IPS-18a (cell line): Measurements from ENCODE around the gene BHLHE40.

Experiments
- H3K27ac ChIP-seq: one replicate; pipeline ENCODE4 v1.5.1; 2013; ENCODE audit warnings: low read length
- H3K27me3 ChIP-seq: one replicate; pipeline ENCODE4 v1.6.1; 2013; ENCODE audit warnings: mild to moderate bottlenecking, low read length; ENCODE audit not compliant: control insufficient read depth, insufficient read depth
- H3K36me3 ChIP-seq: one replicate; pipeline ENCODE4 v1.6.1; 2013; ENCODE audit warnings: low read depth, low read length; ENCODE audit not compliant: control insufficient read depth
- H3K4me1 ChIP-seq: one replicate; pipeline ENCODE4 v1.6.1; 2013; ENCODE audit warnings: low read depth, low read length; ENCODE audit not compliant: control insufficient read depth
- H3K4me3 ChIP-seq: one replicate; pipeline ENCODE4 v1.5.1; 2013; ENCODE audit warnings: low read length
- H3K9ac ChIP-seq: one replicate; pipeline ENCODE4 v1.6.1; 2013; ENCODE audit warnings: mild to moderate bottlenecking, low read length, moderate library complexity
- H3K9me3 ChIP-seq: one replicate; pipeline ENCODE4 v1.6.1; 2013; ENCODE audit warnings: low read depth, low read length; ENCODE audit not compliant: control insufficient read depth

Gene BHLHE40

GRCh38 chr3:4979428-4980228 is at the start of gene BHLHE40:
TSS of gene BHLHE40 (plus strand) at chr3:4979437. CDS start at chr3:4979719, 282 bp downstream.
- peak within 1 kb of the TSS; percentile 51 for H3K9ac ChIP-seq
- peak within 1 kb of the TSS; percentile 62 for H3K4me3 ChIP-seq
- H3K27me3 ChIP-seq, result peaks cover 54% of the 10 kb centered on the region
- peaks cover 10% of the 10 kb centered on the region for H3K4me1 ChIP-seq
- no peaks in the 10 kb centered on the region for H3K9me3 ChIP-seq
- H3K36me3 ChIP-seq, result no peaks in the 10 kb centered on the region
- H3K27ac ChIP-seq, result no peak within 1 kb of the TSS

DNA sequence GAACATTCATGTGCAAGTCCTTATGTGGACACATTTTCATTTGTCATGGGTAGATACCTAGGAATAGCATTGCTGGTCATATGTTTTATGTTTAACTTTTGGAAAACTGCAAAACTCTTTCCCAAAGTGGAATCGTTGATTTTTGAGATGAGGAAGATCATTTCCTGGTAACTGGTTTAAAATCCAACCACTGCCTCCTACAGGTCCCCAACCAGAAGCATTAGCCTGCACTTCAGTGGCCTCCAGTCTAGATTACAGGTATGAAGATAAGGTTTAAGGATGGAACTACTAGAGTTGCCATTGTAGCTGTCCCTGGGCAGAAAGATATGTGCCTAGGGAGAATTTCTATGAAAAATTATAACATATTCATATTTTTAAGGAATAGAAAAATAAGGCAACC is 48.7 kb upstream of the BHLHE40 start:
- no peaks in the 10 kb centered on the region for H3K9me3 ChIP-seq
- no peak overlapping the region for H3K4me3 ChIP-seq
- H3K36me3 ChIP-seq, result no peaks in the 10 kb centered on the region
- no peak overlapping the region for H3K27ac ChIP-seq
- no peaks in the 10 kb centered on the region for H3K4me1 ChIP-seq
- no peaks in the 10 kb centered on the region for H3K27me3 ChIP-seq
- no peak overlapping the region for H3K9ac ChIP-seq

DNA sequence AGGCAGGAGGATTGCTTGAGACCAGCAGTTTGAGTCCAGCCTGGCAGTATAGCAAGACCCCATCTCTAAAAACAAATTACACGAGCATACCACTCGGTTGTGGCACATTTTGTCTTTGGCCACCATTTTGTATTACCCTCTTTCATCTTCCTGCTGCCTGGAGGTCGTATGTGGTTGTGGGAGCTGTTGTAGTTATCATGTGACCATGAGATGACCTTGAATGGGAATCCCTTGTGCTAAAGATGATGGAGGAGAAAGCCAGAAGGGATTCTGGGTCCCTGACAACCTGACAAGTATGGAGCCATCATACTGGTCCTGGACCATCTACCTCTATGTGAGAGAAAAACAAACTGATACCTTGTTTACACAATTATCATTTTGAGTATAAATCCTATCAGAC is 45.2 kb upstream of the BHLHE40 start:
- Histone ChIP-seq H3K27ac (no peak overlapping the region), H3K4me3 (no peak overlapping the region), H3K27me3 (no peaks in the 10 kb centered on the region), H3K4me1 (no peaks in the 10 kb centered on the region), H3K9ac (no peak overlapping the region), H3K9me3 (no peaks in the 10 kb centered on the region), H3K36me3 (no peaks in the 10 kb centered on the region)

DNA sequence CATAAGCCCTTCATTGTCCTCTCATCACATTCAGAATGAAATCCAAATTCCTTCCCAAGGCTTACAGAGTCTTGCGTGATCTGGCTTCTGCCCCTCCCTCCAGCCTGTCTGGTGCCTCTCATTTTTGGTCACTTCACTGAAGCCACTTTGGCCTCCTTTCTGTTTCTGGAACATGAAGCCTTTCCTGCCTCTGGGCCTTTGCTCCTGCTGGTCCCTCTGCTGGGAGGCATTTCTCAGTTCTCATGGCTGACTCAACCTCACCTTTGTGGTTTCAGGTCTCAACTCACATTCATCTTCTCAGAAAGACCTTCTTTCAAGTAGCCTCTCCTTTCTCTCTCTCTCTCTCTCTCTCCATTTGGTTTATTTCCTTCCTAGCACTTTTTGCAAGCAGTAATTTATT is 43.9 kb upstream of the BHLHE40 start:
- H3K27ac ChIP-seq, result no peak overlapping the region
- no peaks in the 10 kb centered on the region for H3K27me3 ChIP-seq
- H3K4me3 ChIP-seq, result no peak overlapping the region
- H3K9me3 ChIP-seq, result no peaks in the 10 kb centered on the region
- H3K36me3 ChIP-seq, result no peaks in the 10 kb centered on the region
- H3K4me1 ChIP-seq, result no peaks in the 10 kb centered on the region
- H3K9ac ChIP-seq, result no peak overlapping the region

GRCh38 chr3:4936982-4937614 is 42.1 kb upstream of the BHLHE40 start:
- Histone ChIP-seq H3K4me3 (no peak overlapping the region), H3K9ac (no peak overlapping the region), H3K27me3 (no peaks in the 10 kb centered on the region), H3K27ac (no peak overlapping the region), H3K9me3 (no peaks in the 10 kb centered on the region), H3K4me1 (no peaks in the 10 kb centered on the region), H3K36me3 (no peaks in the 10 kb centered on the region)

- H3K4me3 ChIP-seq, result no peak overlapping the region
- H3K9me3 ChIP-seq, result no peaks in the 10 kb centered on the region
- no peak overlapping the region for H3K9ac ChIP-seq
- H3K4me1 ChIP-seq, result no peaks in the 10 kb centered on the region
- H3K36me3 ChIP-seq, result no peaks in the 10 kb centered on the region
- H3K27me3 ChIP-seq, result no peaks in the 10 kb centered on the region
- no peak overlapping the region for H3K27ac ChIP-seq
These were observed 40.8 kb upstream of the BHLHE40 start for GRCh38 chr3:4938281-4938982.

- Histone ChIP-seq H3K36me3 (no peaks in the 10 kb centered on the region), H3K27me3 (no peaks in the 10 kb centered on the region), H3K4me3 (no peak overlapping the region), H3K9me3 (no peaks in the 10 kb centered on the region), H3K9ac (no peak overlapping the region), H3K27ac (no peak overlapping the region), H3K4me1 (no peaks in the 10 kb centered on the region)
These were observed 40.0 kb upstream of the BHLHE40 start for GRCh38 chr3:4939276-4939675.

GRCh38 chr3:4940985-4941384 is 38.3 kb upstream of the BHLHE40 start:
- Histone ChIP-seq H3K36me3 (no peaks in the 10 kb centered on the region), H3K27me3 (no peaks in the 10 kb centered on the region), H3K9me3 (no peaks in the 10 kb centered on the region), H3K4me3 (no peak overlapping the region), H3K27ac (no peak overlapping the region), H3K9ac (no peak overlapping the region), H3K4me1 (no peaks in the 10 kb centered on the region)

DNA sequence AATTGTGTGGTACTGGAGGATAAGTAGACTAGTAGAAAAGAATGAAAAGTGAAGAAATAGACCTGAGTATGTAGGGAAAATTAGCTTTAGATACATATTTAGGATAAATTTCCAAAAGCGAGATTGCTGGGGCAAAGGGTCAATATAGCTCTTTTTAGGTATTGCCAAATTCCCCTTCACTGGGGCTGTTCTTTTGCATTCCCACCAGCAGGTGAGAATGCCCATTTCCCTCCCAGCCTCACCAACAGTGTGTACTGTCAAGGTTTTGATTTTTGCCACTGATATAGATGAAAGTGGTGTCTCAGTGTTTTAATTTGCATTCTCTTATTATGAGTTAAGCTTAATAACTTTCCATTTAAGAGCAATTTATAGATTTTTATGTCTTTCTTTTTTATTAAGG is 35.7 kb upstream of the BHLHE40 start:
- Histone ChIP-seq H3K4me3 (no peak overlapping the region), H3K27me3 (no peaks in the 10 kb centered on the region), H3K27ac (no peak overlapping the region), H3K9ac (no peak overlapping the region), H3K4me1 (no peaks in the 10 kb centered on the region), H3K36me3 (no peaks in the 10 kb centered on the region), H3K9me3 (no peaks in the 10 kb centered on the region)

DNA sequence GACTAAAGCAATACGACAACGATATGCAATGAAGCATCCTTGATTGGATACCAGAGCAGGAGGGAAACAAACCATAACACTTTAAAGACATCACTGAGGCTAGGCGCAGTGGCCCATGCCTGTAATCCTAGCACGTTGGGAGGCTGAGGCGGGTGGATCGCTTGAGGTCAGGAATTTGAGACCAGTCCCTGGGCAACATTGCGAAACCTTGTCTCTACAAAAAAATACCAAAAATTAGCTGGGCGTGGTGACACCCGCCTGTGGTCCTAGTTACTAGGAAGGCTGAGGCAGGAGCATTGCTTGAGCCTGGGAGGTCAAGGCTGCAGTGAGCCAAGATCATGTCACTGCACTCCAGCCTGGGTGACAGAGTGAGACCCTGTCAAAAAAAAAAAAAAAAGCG is 33.9 kb upstream of the BHLHE40 start:
- H3K9me3 ChIP-seq, result no peaks in the 10 kb centered on the region
- H3K9ac ChIP-seq, result no peak overlapping the region
- no peak overlapping the region for H3K4me3 ChIP-seq
- H3K27me3 ChIP-seq, result no peaks in the 10 kb centered on the region
- no peaks in the 10 kb centered on the region for H3K4me1 ChIP-seq
- no peak overlapping the region for H3K27ac ChIP-seq
- no peaks in the 10 kb centered on the region for H3K36me3 ChIP-seq

DNA sequence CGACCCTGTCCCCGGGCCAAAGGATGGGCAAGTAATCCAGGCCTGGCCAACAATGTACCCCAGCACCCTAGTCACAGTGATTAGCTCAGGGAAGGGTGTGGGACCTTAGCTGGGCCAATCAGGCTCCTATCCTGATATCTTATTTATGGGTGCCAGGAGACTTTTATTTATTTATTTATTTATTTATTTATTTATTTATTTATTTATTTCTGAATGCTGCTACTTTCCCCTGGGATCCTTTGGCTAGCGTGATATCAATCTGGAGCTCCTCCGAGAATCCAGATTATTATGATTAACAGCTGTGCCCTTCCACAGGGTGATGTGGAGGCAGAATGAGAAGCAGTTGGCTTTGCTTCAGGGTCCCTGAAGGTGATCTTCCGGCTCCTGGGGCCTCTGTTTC is 32.2 kb upstream of the BHLHE40 start:
- H3K9ac ChIP-seq, result no peak overlapping the region
- H3K9me3 ChIP-seq, result no peaks in the 10 kb centered on the region
- H3K27ac ChIP-seq, result no peak overlapping the region
- no peaks in the 10 kb centered on the region for H3K4me1 ChIP-seq
- H3K27me3 ChIP-seq, result no peaks in the 10 kb centered on the region
- H3K4me3 ChIP-seq, result no peak overlapping the region
- no peaks in the 10 kb centered on the region for H3K36me3 ChIP-seq
